K562 (cell line): ENCODE results near the gene ZNF236. TPM values are rescaled to one million over a fixed set of nuclear protein-coding genes. Genes with fewer than 3 reads are reported as not detected.

Experiments
- ATAC-seq: fragments of 200-7000 bp; cut with Tn5 transposase; 3 replicates; pipeline ENCODE4 v1.9.1; 2020; ENCODE audit warnings: moderate library complexity
- BruUV-seq: library from RNA; stranded (reverse); fragments of 400-500 nt; replicated peaks from 2 replicates; lab custom pipeline; 2021; lab: Mats Ljungman, UMichigan
- CTCF ChIA-PET: fragments of 300-600 bp; formaldehyde crosslinking; extraction: SDS; loops from one replicate; lab custom pipeline; 2021; ENCODE audit warnings: low intra/inter-chr PET ratio; lab: Yijun Ruan, JAX
- POLR2A ChIA-PET: fragments of 300-600, 350-650 bp; sonication (Branson Sonifier 250); formaldehyde crosslinking; extraction: SDS; loops from one replicate; lab custom pipeline; 2021; ENCODE audit warnings: antibody characterized with exemption, inconsistent platforms; lab: Yijun Ruan, JAX
- DNase-seq, 4 experiments: peaks; one replicate each; pipeline versions ENCODE4 v3.0.0 to v3.0.0-alpha.2; 2011 to 2018; ENCODE audit warnings: low spot score in 3 of 4, mixed read lengths in 3 of 4; ENCODE audit errors: extremely low read depth in 1 of 4
- FAIRE-seq: peaks from 2 replicates; lab custom pipeline; 2011; peaks lifted over from hg19 to GRCh38; lab: Jason Lieb, UNC
- H2AFZ ChIP-seq: 2 replicates; pipeline ENCODE4 v1.6.0; 2011; ENCODE audit warnings: low read depth, low read length, control low read depth, inconsistent platforms
- H3K27ac ChIP-seq: fragments of 200-600 bp; 3 replicates; pipeline ENCODE4 v1.8.0; 2011; ENCODE audit warnings: low read depth, mild to moderate bottlenecking, control low read depth, inconsistent platforms, low read length, moderate library complexity, mixed read lengths; ENCODE audit errors: extremely low read depth
- H3K27me3 ChIP-seq, 2 experiments: fragments of 300-600 bp in 1 of 2; 2 replicates in 1 of 2; 3 replicates in 1 of 2; pipeline versions ENCODE4 v1.6.0 to v1.8.0; 2011; ENCODE audit warnings: inconsistent platforms in 2 of 2, low read length in 2 of 2, mild to moderate bottlenecking in 1 of 2, mixed read lengths in 1 of 2, moderate library complexity in 1 of 2; ENCODE audit not compliant: control insufficient read depth in 2 of 2, insufficient read depth in 2 of 2
- H3K36me3 ChIP-seq: fragments of 300-600 bp; 3 replicates; pipeline ENCODE4 v1.8.0; 2011; ENCODE audit warnings: mild to moderate bottlenecking, low read length, inconsistent platforms; ENCODE audit not compliant: control insufficient read depth, insufficient read depth
- H3K4me1 ChIP-seq, 2 experiments: fragments of 200-600 bp in 1 of 2; replicated peaks in 1 of 2; 2 replicates in 1 of 2; 3 replicates in 1 of 2; pipeline versions ENCODE4 v1.5.1 to v1.8.0; 2011; ENCODE audit warnings: inconsistent platforms in 2 of 2, low read length in 2 of 2, mild to moderate bottlenecking in 1 of 2, mixed read lengths in 1 of 2, moderate library complexity in 1 of 2; ENCODE audit not compliant: control insufficient read depth in 2 of 2, insufficient read depth in 2 of 2
- H3K4me2 ChIP-seq: 2 replicates; pipeline ENCODE4 v1.6.1; 2011; ENCODE audit warnings: low read length, control low read depth, inconsistent platforms, mixed read lengths; ENCODE audit not compliant: insufficient read depth
- H3K4me3 ChIP-seq: fragments of 200-600 bp; sonication (generic), shearing (Covaris generic); 2 replicates; pipeline ENCODE4 v1.5.1; 2016; ENCODE audit warnings: control low read depth, inconsistent platforms
- H3K79me2 ChIP-seq: fragments of 200-600 bp; 3 replicates; pipeline ENCODE4 v1.8.0; 2011; ENCODE audit warnings: low read length, inconsistent platforms; ENCODE audit not compliant: control insufficient read depth, insufficient read depth
- H3K9ac ChIP-seq, 2 experiments: 2 replicates each; pipeline versions ENCODE4 v1.6.0 to v1.6.1; 2011; ENCODE audit warnings: low read depth in 2 of 2, low read length in 2 of 2, control low read depth in 1 of 2, inconsistent platforms in 1 of 2, mild to moderate bottlenecking in 1 of 2, mixed read lengths in 1 of 2; ENCODE audit not compliant: insufficient read depth in 1 of 2
- H3K9me1 ChIP-seq: one replicate; pipeline ENCODE4 v1.6.0; 2011; ENCODE audit warnings: inconsistent platforms, mild to moderate bottlenecking, low read length, moderate library complexity; ENCODE audit not compliant: control insufficient read depth, insufficient read depth
- H3K9me3 ChIP-seq: replicated peaks from 2 replicates; pipeline ENCODE4 v1.5.1; 2011; ENCODE audit warnings: low read depth, low read length, inconsistent platforms; ENCODE audit not compliant: control insufficient read depth, insufficient read depth
- H4K20me1 ChIP-seq: replicated peaks from 2 replicates; pipeline ENCODE4 v1.6.1; 2011; ENCODE audit warnings: low read length, inconsistent platforms, mixed read lengths; ENCODE audit not compliant: control insufficient read depth, insufficient read depth
- ATF1 ChIP-seq, 2 experiments: fragments of 450-650 bp in 1 of 2; IDR thresholded peaks; 2 replicates each; pipeline ENCODE4 v1.6.1; 2016; ENCODE audit warnings: missing compliant biosample characterization in 1 of 2, missing genetic modification characterization in 1 of 2
- CTBP1 ChIP-seq: fragments of 450-650 bp; IDR thresholded peaks from 2 replicates; pipeline ENCODE4 v1.6.1; 2016; ENCODE audit warnings: borderline replicate concordance
- CXXC5 ChIP-seq: fragments of 250-450 bp; sonication (Bioruptor Pico); IDR thresholded peaks from 2 replicates; pipeline ENCODE4 v1.8.0; 2022; ENCODE audit warnings: inconsistent platforms, mild to moderate bottlenecking, moderate library complexity
- RBM25 ChIP-seq: fragments of 200-400 bp; formaldehyde crosslinking; IDR thresholded peaks from 2 replicates; pipeline ENCODE4 v1.6.1; 2018; ENCODE audit warnings: low read length, low read depth, moderate library complexity; ENCODE audit not compliant: severe bottlenecking
- SMAD1 ChIP-seq: fragments of 150-350 bp; IDR thresholded peaks from 2 replicates; pipeline ENCODE4 v1.6.1; 2014; ENCODE audit warnings: low read length, low read depth; ENCODE audit not compliant: partially characterized antibody
- U2AF2 ChIP-seq: fragments of 200-400 bp; formaldehyde crosslinking; optimal IDR thresholded peaks from 2 replicates; pipeline ENCODE3; 2017; ENCODE audit warnings: low read depth, mild to moderate bottlenecking, low read length
- ZNF184 ChIP-seq: sonication (generic); formaldehyde crosslinking; IDR thresholded peaks from 2 replicates; pipeline ENCODE4 v1.5.0; 2020; ENCODE audit warnings: missing genetic modification reagents
- ZNF347 ChIP-seq: fragments of 450-650 bp; formaldehyde crosslinking; IDR thresholded peaks from 2 replicates; pipeline ENCODE4 v1.4.0; 2020; ENCODE audit warnings: low read depth, mild to moderate bottlenecking, moderate library complexity
- ZNF644 ChIP-seq: fragments of 200-800 bp; sonication (Bioruptor generic); IDR thresholded peaks from 2 replicates; pipeline ENCODE4 v1.6.1; 2016; ENCODE audit warnings: low read depth, missing genetic modification characterization, missing compliant biosample characterization
- WGBS: fragments of 100-300 bp; shearing (Covaris generic); methylation state at CpG from one replicate; pipeline ENCODE4 v1.1.6; 2016; ENCODE audit warnings: low coverage, mixed read lengths; ENCODE audit not compliant: insufficient coverage; ENCODE audit errors: missing lambda C conversion rate; 5-methylcytosine and 5-hydroxymethylcytosine counted together
- in situ Hi-C: fragments of 300-500 bp; cut with MboI; formaldehyde crosslinking; loops from 4 replicates; pipeline ENCODE4 v1.15.0; 2018; ENCODE audit warnings: inconsistent platforms, mixed read lengths
- intact Hi-C: fragments of 100-400 bp; cut with micrococcal nuclease; formaldehyde crosslinking; loops from 2 replicates; pipeline ENCODE4 v1.14.2; 2022
- polyA plus RNA-seq, 8 experiments: library from polyadenylated mRNA; depleted of rRNA in 4 of 8; stranded (reverse) in 5 of 8; unstranded in 3 of 8; fragments of >200 nt; fragmentation: Nextera tagmentation in 2 of 8; fragmentation: Illumina TruSeq in 1 of 8; extraction: Ambion mirVana in 2 of 8; extraction: Trizol in 1 of 8; gene quantifications; 2 replicates each; pipeline versions ENCODE4 v1.2.1 to v1.2.3, GENCODE V29; 2011 to 2014; ENCODE audit warnings: inconsistent platforms in 1 of 8, missing spikeins in 1 of 8
- total RNA-seq, 7 experiments: library from RNA; depleted of rRNA in 6 of 7; stranded (reverse); fragments of >200 nt in 6 of 7; fragmentation: Illumina TruSeq in 2 of 7; extraction: Trizol in 2 of 7; gene quantifications; 2 replicates each; pipeline versions ENCODE4 v1.2.1 to v1.2.3, GENCODE V29; 2011 to 2021; ENCODE audit warnings: low replicate concordance in 1 of 7
- TF ChIP-seq, protein P1 (sequence below): fragments of 200-400 bp; formaldehyde crosslinking; IDR thresholded peaks from 2 replicates; pipeline ENCODE4 v1.6.1; 2017; ENCODE audit warnings: mild to moderate bottlenecking, low read depth, low read length, moderate library complexity
- TF ChIP-seq, protein P2 (sequence below): fragments of 250-450 bp; sonication (Bioruptor Pico); IDR thresholded peaks from 2 replicates; pipeline ENCODE4 v1.4.0; 2020; ENCODE audit warnings: mild to moderate bottlenecking
- TF ChIP-seq, protein P3 (sequence below): sonication (generic); formaldehyde crosslinking; IDR thresholded peaks from 2 replicates; pipeline ENCODE4 v1.8.1; 2023; ENCODE audit warnings: mild to moderate bottlenecking, missing genetic modification reagents

ZNF236 gene
- total and polyA plus RNA-seq, 9 of the 15 experiments (the other 6 are each of a cell fraction or from before 2014, with no cell fraction given) = 0.35 to 8.7 (median 3.4) TPM

DNA sequence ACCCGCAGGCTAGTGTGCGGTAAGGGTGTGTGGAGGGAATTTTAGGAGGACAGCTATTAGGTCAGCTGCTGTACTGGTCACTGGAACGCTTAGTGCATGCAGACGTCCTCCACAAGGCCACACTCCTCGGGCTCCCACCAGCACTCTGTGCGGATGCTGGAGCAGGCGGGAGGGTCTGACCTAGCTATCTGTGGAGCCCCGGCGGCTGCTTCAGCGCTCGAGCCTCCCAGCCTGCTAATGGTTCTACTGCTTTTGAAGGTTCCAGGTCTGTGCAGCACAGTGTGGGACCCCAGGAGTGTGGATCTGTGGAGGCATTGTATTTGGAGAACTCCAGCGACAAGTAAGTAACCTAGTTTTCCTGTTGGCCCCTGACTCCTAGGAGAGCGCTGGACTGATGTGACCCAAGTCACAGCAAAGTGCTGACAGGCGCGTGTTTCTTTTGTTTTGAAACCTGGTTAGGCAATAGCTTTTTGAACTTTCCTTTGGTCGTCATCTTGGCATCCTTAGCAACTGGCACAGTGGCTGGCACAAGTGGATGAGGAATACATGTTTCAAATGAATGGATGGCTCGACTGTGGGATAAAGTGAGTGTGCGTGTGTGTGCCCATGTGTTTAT is 113.5 kb downstream of the ZNF236 start:
- in situ Hi-C loops = no loop called here
- no peak overlapping the region for H2AFZ ChIP-seq
- no peak overlapping the region for H3K4me3 ChIP-seq
- no peaks in the 10 kb centered on the region for H3K4me1 ChIP-seq
- no peak for ATAC-seq
- ChIA-PET POLR2A (no interaction called here), CTCF (no interaction called here)
- H3K9ac ChIP-seq = no peak overlapping the region
- no peak for FAIRE-seq
- no peaks in the 10 kb centered on the region for H3K27me3 ChIP-seq
- WGBS = 94% methylated on average over 7 of the region's 18 CpGs
- H4K20me1 ChIP-seq = no peaks in the 10 kb centered on the region
- H3K27ac ChIP-seq = no peak overlapping the region
- no peaks in the 10 kb centered on the region for H3K79me2 ChIP-seq
- no peaks in the 10 kb centered on the region for H3K9me1 ChIP-seq
- H3K36me3 ChIP-seq = peaks cover 28% of the 10 kb centered on the region; the same call in 2 of the 3 replicates
- TF ChIP-seq ZNF644 (tag) (no peak), U2AF2 (no peak), SMAD1 (no peak), CTBP1 (no peak), CXXC5 (no peak), ATF1 (CRISPR knock-in tag; IDR thresholded peaks at IDR 0.05) (no peak), ATF1 (tag; IDR thresholded peaks at IDR 0.05) (no peak), ZNF347 (CRISPR knock-in tag) (no peak), ZNF184 (CRISPR knock-in tag) (no peak), RBM25 (no peak)
- TF ChIP-seq, protein P1, sequence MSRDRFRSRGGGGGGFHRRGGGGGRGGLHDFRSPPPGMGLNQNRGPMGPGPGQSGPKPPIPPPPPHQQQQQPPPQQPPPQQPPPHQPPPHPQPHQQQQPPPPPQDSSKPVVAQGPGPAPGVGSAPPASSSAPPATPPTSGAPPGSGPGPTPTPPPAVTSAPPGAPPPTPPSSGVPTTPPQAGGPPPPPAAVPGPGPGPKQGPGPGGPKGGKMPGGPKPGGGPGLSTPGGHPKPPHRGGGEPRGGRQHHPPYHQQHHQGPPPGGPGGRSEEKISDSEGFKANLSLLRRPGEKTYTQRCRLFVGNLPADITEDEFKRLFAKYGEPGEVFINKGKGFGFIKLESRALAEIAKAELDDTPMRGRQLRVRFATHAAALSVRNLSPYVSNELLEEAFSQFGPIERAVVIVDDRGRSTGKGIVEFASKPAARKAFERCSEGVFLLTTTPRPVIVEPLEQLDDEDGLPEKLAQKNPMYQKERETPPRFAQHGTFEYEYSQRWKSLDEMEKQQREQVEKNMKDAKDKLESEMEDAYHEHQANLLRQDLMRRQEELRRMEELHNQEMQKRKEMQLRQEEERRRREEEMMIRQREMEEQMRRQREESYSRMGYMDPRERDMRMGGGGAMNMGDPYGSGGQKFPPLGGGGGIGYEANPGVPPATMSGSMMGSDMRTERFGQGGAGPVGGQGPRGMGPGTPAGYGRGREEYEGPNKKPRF = no peak
- TF ChIP-seq, protein P2, sequence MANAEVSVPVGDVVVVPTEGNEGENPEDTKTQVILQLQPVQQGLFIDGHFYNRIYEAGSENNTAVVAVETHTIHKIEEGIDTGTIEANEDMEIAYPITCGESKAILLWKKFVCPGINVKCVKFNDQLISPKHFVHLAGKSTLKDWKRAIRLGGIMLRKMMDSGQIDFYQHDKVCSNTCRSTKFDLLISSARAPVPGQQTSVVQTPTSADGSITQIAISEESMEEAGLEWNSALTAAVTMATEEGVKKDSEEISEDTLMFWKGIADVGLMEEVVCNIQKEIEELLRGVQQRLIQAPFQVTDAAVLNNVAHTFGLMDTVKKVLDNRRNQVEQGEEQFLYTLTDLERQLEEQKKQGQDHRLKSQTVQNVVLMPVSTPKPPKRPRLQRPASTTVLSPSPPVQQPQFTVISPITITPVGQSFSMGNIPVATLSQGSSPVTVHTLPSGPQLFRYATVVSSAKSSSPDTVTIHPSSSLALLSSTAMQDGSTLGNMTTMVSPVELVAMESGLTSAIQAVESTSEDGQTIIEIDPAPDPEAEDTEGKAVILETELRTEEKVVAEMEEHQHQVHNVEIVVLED (CRISPR knock-in tag) = no peak
- TF ChIP-seq, protein P3, sequence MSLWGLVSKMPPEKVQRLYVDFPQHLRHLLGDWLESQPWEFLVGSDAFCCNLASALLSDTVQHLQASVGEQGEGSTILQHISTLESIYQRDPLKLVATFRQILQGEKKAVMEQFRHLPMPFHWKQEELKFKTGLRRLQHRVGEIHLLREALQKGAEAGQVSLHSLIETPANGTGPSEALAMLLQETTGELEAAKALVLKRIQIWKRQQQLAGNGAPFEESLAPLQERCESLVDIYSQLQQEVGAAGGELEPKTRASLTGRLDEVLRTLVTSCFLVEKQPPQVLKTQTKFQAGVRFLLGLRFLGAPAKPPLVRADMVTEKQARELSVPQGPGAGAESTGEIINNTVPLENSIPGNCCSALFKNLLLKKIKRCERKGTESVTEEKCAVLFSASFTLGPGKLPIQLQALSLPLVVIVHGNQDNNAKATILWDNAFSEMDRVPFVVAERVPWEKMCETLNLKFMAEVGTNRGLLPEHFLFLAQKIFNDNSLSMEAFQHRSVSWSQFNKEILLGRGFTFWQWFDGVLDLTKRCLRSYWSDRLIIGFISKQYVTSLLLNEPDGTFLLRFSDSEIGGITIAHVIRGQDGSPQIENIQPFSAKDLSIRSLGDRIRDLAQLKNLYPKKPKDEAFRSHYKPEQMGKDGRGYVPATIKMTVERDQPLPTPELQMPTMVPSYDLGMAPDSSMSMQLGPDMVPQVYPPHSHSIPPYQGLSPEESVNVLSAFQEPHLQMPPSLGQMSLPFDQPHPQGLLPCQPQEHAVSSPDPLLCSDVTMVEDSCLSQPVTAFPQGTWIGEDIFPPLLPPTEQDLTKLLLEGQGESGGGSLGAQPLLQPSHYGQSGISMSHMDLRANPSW (CRISPR knock-in tag) = no peak
- no peak for DNase-seq
- BruUV-seq = no TSS peak
- intact Hi-C loops = no loop called here
- H3K9me3 ChIP-seq = no peaks in the 10 kb centered on the region
- H3K4me2 ChIP-seq = no peak overlapping the region
